Stimulated activated naive CD8-positive, alpha-beta T cell treated with anti-CD3 and anti-CD28 coated beads, Interleukin-15, Interleukin-2, amounts not matched to agents 100 ng/mL and 50 ng/mL, for 24 hours (primary cell): ENCODE measurements around the gene C1QL1.

Experiments used
- H3K27ac Mint-ChIP-seq: one replicate; pipeline ENCODE4 v1.8.0; 2021; ENCODE audit warnings: mild to moderate bottlenecking, mixed read lengths
- H3K27me3 Mint-ChIP-seq: one replicate; pipeline ENCODE4 v1.8.0; 2021; ENCODE audit warnings: mixed read lengths
- H3K36me3 Mint-ChIP-seq: one replicate; pipeline ENCODE4 v1.8.0; 2021; ENCODE audit warnings: low read depth, mixed read lengths
- H3K4me1 Mint-ChIP-seq: one replicate; pipeline ENCODE4 v1.8.0; 2021; ENCODE audit warnings: low read depth, mixed read lengths
- H3K4me3 Mint-ChIP-seq: one replicate; pipeline ENCODE4 v1.8.0; 2021; ENCODE audit warnings: mild to moderate bottlenecking, mixed read lengths
- H3K9me3 Mint-ChIP-seq: one replicate; pipeline ENCODE4 v1.8.0; 2021; ENCODE audit warnings: mixed read lengths

C1QL1 gene

DNA sequence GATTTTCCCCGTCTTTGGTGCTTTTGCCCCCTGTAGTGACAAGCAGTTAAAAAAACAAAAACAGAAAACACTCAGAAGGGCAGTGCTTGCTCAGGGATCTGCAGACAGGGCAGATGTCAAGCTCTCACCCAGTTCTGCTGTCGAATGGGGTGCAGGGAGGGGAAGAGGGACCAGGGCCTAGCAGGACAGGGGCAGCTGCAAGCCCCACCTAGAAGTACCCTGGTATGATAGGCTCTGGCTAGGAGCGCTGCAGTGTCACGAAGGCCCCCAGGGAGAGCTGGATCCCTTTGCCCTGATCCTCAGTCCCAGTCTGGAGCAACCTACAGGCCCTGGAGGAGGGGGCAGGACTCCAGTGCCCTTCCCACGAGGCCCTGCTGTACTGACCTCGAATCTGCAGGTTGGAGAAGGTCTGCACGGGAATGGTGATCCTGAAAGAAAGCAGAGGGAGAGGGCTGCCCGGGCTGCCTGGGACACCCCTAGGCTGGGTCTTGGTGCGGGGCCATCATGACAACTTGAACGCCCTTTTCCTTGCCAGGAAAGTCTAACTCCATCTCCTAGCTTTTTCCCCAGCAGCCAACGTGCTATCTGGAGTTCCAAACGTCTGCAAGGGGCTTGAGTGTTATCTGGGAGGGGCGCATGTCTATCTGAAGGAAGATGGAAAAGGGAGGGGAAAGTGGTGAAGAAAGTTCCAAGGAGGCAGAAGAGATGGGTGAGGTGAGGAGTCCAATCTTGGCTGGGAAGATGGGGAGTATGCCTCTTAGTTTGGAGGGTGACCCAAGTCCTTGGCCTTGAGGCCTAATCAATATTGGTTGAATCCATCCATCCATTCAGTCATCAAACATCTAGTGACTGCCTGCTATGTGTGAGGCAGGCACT lies 57.6 kb downstream of the C1QL1 start:
- Mint-ChIP-seq H3K27ac (no peak overlapping the region), H3K9me3 (no peaks in the 10 kb centered on the region), H3K4me1 (no peaks in the 10 kb centered on the region), H3K4me3 (no peak overlapping the region), H3K36me3 (no peaks in the 10 kb centered on the region), H3K27me3 (peaks cover 37% of the 10 kb centered on the region)
